ENCODE results near the gene CNKSR1. TPM values are rescaled to one million over a fixed set of nuclear protein-coding genes. Genes with fewer than 3 reads are reported as not detected.

Gene CNKSR1
- total RNA-seq, 1 donor from 2014 or later: 5.9 TPM

DNA sequence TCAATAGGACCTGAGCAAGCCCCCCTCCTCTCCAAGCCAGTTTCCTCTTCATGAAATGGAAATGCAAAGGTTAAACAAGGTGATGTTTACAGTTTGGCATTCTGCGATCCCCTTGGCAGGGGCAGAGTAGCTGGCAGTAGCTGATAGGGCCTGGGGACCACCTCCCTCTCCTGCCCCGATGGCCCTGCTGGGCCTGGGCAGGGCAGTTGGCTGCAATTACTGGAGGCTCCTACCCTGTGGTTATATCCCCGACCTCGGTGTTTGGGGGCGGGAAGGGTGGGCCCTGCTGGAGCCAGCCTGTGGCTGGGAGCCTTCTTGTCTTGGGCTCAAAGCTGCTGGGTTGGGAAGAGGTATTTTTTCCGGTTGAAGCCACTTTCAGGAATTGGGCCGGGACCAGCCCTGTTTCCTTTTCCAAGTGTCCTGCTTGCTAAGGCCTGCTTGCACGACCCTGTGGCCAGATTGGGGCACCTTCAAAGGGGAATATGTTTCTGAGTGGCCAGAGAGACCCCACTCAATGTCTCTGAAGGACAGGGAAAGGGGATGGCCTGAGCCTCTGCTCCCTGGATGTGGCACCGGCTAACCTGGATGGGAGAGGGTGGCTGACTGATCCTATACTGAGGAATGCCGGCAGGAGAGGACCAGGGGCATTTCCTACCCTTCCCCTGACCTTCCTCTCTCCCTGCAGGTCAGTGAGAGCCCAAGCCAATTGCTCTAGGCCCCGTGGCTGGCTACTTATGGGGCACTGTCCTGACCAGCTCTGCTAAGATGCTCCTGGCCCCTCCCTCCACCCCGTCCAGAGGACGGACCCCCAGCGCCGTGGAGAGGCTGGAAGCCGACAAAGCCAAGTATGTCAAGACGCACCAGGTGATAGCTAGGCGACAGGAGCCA lies 16.5 kb upstream of the CNKSR1 start:
- intact Hi-C loops (cut with micrococcal nuclease): loop anchor here (10.0 kb wide), 1 partner anchor 234 kb away; no protein-coding TSS in a partner anchor

GRCh38 chr1:26161415-26162219 lies 15.7 kb upstream of the CNKSR1 start:
- intact Hi-C loops (cut with micrococcal nuclease): loop anchor here (10.0 kb wide), 1 partner anchor 233 kb away; no protein-coding TSS in a partner anchor

DNA sequence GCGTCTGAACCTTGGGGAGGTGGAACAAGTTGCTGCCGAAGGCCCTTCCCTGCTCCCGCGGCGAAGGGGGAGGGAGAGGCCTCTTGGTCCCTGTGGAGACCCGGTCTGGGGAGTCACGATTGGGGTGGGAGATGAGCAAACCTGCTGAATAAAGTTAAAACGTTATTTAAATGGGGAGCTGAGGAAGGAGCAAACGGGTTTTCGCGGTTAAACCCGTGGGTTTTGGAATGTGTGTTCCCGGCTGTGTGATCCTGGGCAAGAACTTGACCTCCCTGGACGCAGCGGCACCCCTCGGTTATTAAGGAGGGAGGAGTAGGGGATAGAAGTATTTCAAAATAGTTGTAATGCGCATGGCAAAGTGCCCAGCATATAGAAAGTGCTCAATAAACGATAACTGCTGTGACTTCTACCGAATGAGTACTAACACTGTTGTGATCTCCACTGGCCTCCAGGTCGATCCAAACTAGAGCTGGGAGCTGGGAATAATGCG lies 15.0 kb upstream of the CNKSR1 start:
- intact Hi-C loops (cut with micrococcal nuclease): loop anchor here (10.0 kb wide), 1 partner anchor 233 kb away; no protein-coding TSS in a partner anchor

- intact Hi-C loops (cut with micrococcal nuclease): loop anchor here (1.0 to 10.0 kb wide), 3 partner anchors 58 to 231 kb away; no protein-coding TSS in a partner anchor
Observed at GRCh38 chr1:26163684-26164035, 13.6 kb upstream of the CNKSR1 start.

DNA sequence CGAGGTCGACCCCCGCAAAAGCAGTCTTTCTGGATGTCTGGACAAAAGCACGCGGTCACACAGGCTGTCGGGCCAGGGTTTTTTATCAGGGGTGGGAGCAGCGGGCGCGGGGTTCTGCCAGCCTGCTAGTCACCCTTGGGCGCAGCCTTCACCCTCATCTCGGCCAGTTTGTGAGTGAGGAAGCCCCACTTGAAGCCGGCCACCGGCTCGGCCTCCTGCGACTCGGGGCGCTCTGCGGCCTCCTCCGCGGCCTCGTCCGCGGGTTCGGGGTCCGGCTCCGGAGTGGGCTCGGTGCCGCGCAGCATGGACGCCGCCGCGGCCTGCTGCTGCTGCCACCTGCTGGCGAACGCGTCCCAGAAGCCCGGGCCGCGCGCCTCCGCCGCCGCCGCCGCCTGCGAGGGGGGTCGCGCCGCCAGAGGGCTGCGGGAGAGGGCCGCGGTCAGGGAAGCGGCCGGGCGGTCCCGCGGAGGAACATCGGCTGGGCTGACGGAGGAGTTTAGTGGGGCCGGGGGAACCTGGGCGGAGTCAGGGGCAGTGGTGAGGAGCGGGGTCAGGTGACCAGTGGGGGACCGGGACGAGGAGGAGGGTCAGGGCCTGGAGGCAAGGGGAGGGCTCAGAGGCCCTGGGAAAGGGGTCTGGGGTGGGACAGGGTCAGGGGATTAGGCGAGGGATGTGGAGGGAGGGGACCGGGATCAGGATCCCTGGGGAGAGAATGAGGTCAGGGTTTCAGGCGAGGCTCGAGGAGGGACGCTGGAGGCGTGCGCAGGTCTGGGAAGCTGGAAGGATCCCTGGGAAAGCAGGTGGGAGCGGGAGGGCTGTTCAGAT lies 13.0 kb upstream of the CNKSR1 start:
- intact Hi-C loops (cut with micrococcal nuclease): loop anchor here (1.0 to 10.0 kb wide), 3 partner anchors 59 to 231 kb away; no protein-coding TSS in a partner anchor

DNA sequence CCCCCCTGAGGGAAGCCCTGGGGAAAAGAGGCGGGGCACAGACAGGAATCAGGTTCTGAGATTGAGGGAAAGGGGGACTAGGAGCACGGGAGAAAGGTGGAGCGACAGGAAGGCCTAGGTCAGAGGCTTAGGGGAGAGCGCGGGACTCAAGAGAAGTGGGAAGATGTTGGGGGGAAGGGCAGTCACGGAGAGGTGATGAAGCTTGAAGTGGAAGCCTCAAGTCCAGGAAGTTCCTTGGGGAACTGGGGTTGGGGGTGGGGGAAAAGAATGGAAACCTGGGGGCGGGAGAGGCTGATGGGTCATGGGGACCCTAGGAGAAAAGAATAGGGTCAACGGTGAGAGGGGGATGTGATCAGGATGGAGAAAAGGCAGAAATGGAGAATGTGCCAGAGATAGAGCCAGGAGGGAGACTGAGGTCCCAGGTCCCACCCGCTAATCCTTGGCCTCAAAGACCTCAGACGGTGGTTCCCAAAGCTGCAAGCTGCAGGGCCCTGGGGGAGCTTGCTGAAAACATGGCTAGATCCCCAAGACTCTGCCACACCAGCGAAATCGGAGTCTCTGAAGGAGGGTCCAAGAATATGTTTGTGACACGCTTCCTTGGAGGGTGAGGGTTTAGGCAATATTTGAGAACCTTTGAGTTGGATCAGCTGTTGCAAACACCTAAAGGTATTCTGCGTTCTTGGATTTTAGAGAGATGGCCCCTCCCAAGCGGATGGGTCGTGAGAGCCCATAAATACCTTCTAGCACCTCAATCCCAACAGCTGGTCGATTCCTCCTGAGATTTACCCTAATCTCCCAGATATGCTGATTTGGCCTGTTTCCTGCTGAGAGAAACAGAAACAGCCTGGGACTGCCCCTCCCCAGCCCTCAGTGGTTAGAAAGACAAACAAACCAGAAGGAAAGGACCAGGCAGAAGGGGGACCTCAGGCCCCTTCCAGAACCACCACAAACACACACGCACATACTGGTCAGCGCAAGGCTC lies 12.1 kb upstream of the CNKSR1 start:
- intact Hi-C loops (cut with micrococcal nuclease): loop anchor here (1.0 to 10.0 kb wide), 4 partner anchors 60 to 230 kb away; no protein-coding TSS in a partner anchor

- intact Hi-C loops (cut with micrococcal nuclease): loop anchor here (5.0 to 10.0 kb wide), 2 partner anchors 156 to 228 kb away; no protein-coding TSS in a partner anchor
Observed at GRCh38 chr1:26166719-26167281, 10.5 kb upstream of the CNKSR1 start.

DNA sequence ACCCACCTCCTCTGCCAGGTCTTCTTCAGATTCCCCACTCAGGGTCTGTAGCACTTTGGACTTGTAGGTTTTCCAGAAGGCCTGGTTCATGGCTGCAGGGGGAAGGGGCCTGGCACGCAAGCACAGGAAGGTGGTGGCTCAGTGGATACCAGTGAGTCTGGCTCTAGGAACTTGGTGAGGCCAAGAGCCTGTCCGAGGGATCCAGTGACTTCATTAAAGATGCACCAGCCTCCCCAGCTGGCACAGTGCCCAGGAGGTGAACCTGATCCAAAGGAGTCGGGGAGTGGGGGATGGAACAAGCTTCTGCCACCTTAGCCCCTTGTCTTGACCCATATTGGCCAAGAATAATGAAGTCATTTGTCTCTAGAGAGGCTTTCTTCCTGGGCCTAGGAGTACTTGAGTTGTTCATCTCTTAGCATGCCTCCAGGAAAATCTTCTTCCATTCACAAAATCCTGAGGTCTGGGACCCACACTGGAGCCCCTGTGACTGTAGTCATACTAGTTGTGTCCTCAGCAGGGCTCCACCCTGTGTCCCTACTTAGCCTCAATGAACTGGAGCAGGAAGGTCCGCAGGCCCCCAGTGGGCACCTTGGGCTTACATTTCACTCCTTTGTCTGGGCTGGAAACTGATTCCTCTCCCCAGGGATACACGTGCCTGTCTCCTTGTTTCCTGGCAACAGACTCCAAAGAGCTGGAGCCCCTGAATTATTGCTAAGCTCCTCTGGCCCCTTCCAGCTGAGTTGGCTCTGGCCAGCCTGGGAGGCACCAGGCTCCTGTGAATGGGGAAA lies 8.7 kb upstream of the CNKSR1 start, which contains the start of gene C1orf232:
C1orf232 (minus strand) TSS at position 554 of the 788 bp plus-strand sequence; CDS start at position 90, 464 bp downstream.
- intact Hi-C loops (cut with micrococcal nuclease): loop anchor here (1.0 to 10.0 kb wide), 4 partner anchors 66 to 226 kb away; partner anchors contain the start of gene CEP85

- intact Hi-C loops (cut with micrococcal nuclease): loop anchor here (1.0 to 10.0 kb wide), 4 partner anchors 65 to 226 kb away; partner anchors contain the start of gene CEP85
Observed at GRCh38 chr1:26169198-26169554, 8.1 kb upstream of the CNKSR1 start.

DNA sequence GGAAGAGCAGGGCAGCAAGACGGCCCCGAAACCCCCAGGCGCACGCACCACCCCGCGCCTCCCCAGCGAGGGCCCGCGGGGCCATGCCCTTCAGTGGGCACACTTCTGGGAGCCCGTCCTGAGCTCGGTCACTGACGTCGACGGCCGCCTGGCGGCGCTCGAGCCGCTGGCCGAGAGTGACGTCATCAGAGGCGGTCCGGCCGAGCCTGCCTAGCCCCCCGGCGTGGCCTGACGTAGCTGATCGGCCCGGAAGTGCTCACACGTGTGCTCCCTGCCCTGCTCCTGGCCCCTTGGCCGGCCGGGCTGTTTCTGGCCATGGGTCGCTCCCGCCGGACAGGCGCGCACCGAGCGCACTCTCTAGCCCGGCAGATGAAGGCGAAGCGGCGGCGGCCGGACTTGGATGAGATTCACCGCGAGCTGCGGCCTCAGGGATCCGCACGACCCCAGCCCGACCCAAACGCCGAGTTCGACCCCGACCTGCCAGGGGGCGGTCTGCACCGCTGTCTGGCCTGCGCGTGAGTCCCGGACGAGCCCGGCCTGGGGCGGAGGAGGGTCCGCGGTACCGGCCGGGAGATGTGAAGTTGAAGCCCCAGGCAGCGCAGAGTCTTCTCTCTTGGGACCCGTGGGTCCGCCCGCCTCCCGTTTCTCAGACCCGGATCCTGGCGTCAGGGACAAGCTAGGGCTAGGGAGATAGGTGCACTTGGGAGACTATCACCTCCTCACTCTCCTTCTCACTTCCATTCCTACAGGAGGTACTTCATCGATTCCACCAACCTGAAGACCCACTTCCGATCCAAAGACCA lies 7.4 kb upstream of the CNKSR1 start, which contains the start of gene ZNF593:
ZNF593 (plus strand) TSS at position 240 of the 803 bp plus-strand sequence; CDS start at position 316, 76 bp downstream.
- intact Hi-C loops (cut with micrococcal nuclease): loop anchor here (1.0 to 10.0 kb wide), 4 partner anchors 64 to 225 kb away; partner anchors contain the start of gene CEP85

DNA sequence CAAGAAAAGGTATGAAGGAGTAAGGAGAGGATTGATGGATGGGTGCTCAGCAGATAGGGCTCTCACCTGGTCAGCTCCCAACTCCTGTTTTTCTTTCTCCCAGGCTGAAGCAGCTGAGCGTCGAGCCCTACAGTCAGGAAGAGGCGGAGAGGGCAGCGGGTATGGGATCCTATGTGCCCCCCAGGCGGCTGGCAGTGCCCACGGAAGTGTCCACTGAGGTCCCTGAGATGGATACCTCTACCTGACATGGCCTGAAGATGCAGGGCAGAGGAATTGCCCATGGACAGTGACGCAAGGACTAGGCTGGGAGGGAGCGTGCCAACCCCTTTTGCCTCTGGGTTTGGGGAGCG lies 6.8 kb upstream of the CNKSR1 start:
- intact Hi-C loops (cut with micrococcal nuclease): no loop called here

- intact Hi-C loops (cut with micrococcal nuclease): no loop called here
Observed at GRCh38 chr1:26171084-26172072, 5.9 kb upstream of the CNKSR1 start, which contains the start of gene ZNF593OS. TSS of gene ZNF593OS (minus strand) at chr1:26171832. CDS start at chr1:26171661, 171 bp downstream.

- intact Hi-C loops (cut with micrococcal nuclease): no loop called here
Observed at GRCh38 chr1:26175346-26175745, 1.9 kb upstream of the CNKSR1 start.

- intact Hi-C loops (cut with micrococcal nuclease): no loop called here
Observed at GRCh38 chr1:26180010-26180506, 2.8 kb downstream of the CNKSR1 start.

- intact Hi-C loops (cut with micrococcal nuclease): no loop called here
Observed at GRCh38 chr1:26181586-26182382, 4.5 kb downstream of the CNKSR1 start.
